ENCODE data around the gene HIPK2. TPM values are rescaled to one million over a fixed set of nuclear protein-coding genes. Genes with fewer than 3 reads are reported as not detected.

HIPK2 gene
- total RNA-seq, 1 donor: 12.7 TPM

GRCh38 chr7:139629392-139630082, 148.3 kb downstream of the HIPK2 start:
- TF ChIP-seq CTCF (IDR thresholded peaks at IDR 0.05; ENCODE audit: extremely low read depth, low read depth, low read length): no peak
- H3K4me3 ChIP-seq (ENCODE audit: insufficient read depth, low read length): no peak overlapping the region
- no peak for DNase-seq (ENCODE audit: insufficient read length, low spot score, missing footprints)
- peaks cover 30% of the 10 kb centered on the region for H3K79me2 ChIP-seq (ENCODE audit: insufficient read depth, low read length)
- H3K27me3 ChIP-seq (ENCODE audit: insufficient read depth, low read length): no peaks in the 10 kb centered on the region
- no peak overlapping the region for H3K4me2 ChIP-seq (ENCODE audit: insufficient read depth, low read length)
- H3K27ac ChIP-seq (ENCODE audit: low read depth, low read length): no peak overlapping the region
- no peaks in the 10 kb centered on the region for H3K9me3 ChIP-seq (ENCODE audit: low read depth, low read length)
- peaks cover 8% of the 10 kb centered on the region for H4K20me1 ChIP-seq (ENCODE audit: insufficient read depth, low read length)
- no peaks in the 10 kb centered on the region for H3K4me1 ChIP-seq (ENCODE audit: insufficient read depth, low read length)
- H2AFZ ChIP-seq (ENCODE audit: low read length): no peak overlapping the region
- H3K36me3 ChIP-seq (ENCODE audit: insufficient read depth, low read length): peaks cover 56% of the 10 kb centered on the region

GRCh38 chr7:139627831-139628230, 150.0 kb downstream of the HIPK2 start:
- Histone ChIP-seq H3K27ac (ENCODE audit: low read depth, low read length) (no peak overlapping the region), H3K79me2 (ENCODE audit: insufficient read depth, low read length) (peaks cover 23% of the 10 kb centered on the region), H3K4me3 (ENCODE audit: insufficient read depth, low read length) (no peak overlapping the region), H3K4me1 (ENCODE audit: insufficient read depth, low read length) (no peaks in the 10 kb centered on the region), H3K36me3 (ENCODE audit: insufficient read depth, low read length) (peaks cover 63% of the 10 kb centered on the region), H3K9me3 (ENCODE audit: low read depth, low read length) (no peaks in the 10 kb centered on the region), H3K27me3 (ENCODE audit: insufficient read depth, low read length) (no peaks in the 10 kb centered on the region), H4K20me1 (ENCODE audit: insufficient read depth, low read length) (peaks cover 4% of the 10 kb centered on the region), H2AFZ (ENCODE audit: low read length) (no peak overlapping the region), H3K4me2 (ENCODE audit: insufficient read depth, low read length) (no peak overlapping the region)
- no peak for DNase-seq (ENCODE audit: insufficient read length, low spot score, missing footprints)
- no peak for TF ChIP-seq CTCF (IDR thresholded peaks at IDR 0.05; ENCODE audit: extremely low read depth, low read depth, low read length)

GRCh38 chr7:139626817-139627216, 151.0 kb downstream of the HIPK2 start:
- no peak overlapping the region for H3K27ac ChIP-seq (ENCODE audit: low read depth, low read length)
- peaks cover 4% of the 10 kb centered on the region for H4K20me1 ChIP-seq (ENCODE audit: insufficient read depth, low read length)
- H3K4me3 ChIP-seq (ENCODE audit: insufficient read depth, low read length): no peak overlapping the region
- H3K36me3 ChIP-seq (ENCODE audit: insufficient read depth, low read length): peaks cover 70% of the 10 kb centered on the region
- H3K27me3 ChIP-seq (ENCODE audit: insufficient read depth, low read length): no peaks in the 10 kb centered on the region
- H2AFZ ChIP-seq (ENCODE audit: low read length): no peak overlapping the region
- no peak for DNase-seq (ENCODE audit: insufficient read length, low spot score, missing footprints)
- no peak for TF ChIP-seq CTCF (IDR thresholded peaks at IDR 0.05; ENCODE audit: extremely low read depth, low read depth, low read length)
- no peaks in the 10 kb centered on the region for H3K4me1 ChIP-seq (ENCODE audit: insufficient read depth, low read length)
- H3K79me2 ChIP-seq (ENCODE audit: insufficient read depth, low read length): peaks cover 15% of the 10 kb centered on the region
- no peaks in the 10 kb centered on the region for H3K9me3 ChIP-seq (ENCODE audit: low read depth, low read length)
- no peak overlapping the region for H3K4me2 ChIP-seq (ENCODE audit: insufficient read depth, low read length)

- peaks cover 2% of the 10 kb centered on the region for H4K20me1 ChIP-seq (ENCODE audit: insufficient read depth, low read length)
- no peak for DNase-seq (ENCODE audit: insufficient read length, low spot score, missing footprints)
- H3K36me3 ChIP-seq (ENCODE audit: insufficient read depth, low read length): peaks cover 66% of the 10 kb centered on the region
- H3K79me2 ChIP-seq (ENCODE audit: insufficient read depth, low read length): no peaks in the 10 kb centered on the region
- no peak overlapping the region for H3K27ac ChIP-seq (ENCODE audit: low read depth, low read length)
- no peak overlapping the region for H3K4me3 ChIP-seq (ENCODE audit: insufficient read depth, low read length)
- no peak overlapping the region for H2AFZ ChIP-seq (ENCODE audit: low read length)
- no peaks in the 10 kb centered on the region for H3K9me3 ChIP-seq (ENCODE audit: low read depth, low read length)
- no peak overlapping the region for H3K4me2 ChIP-seq (ENCODE audit: insufficient read depth, low read length)
- no peaks in the 10 kb centered on the region for H3K27me3 ChIP-seq (ENCODE audit: insufficient read depth, low read length)
- peaks cover 13% of the 10 kb centered on the region for H3K4me1 ChIP-seq (ENCODE audit: insufficient read depth, low read length)
- no peak for TF ChIP-seq CTCF (IDR thresholded peaks at IDR 0.05; ENCODE audit: extremely low read depth, low read depth, low read length)
These were observed 154.3 kb downstream of the HIPK2 start for GRCh38 chr7:139623518-139623917.
